HCT116 (cell line): ENCODE measurements around the gene RAB40C. TPM values are rescaled to one million over a fixed set of nuclear protein-coding genes. Genes with fewer than 3 reads are reported as not detected.

Experiments used
- ATAC-seq: fragments of 200-7000 bp; cut with Tn5 transposase; 2 replicates; pipeline ENCODE4 v1.9.1; 2020; ENCODE audit warnings: mild to moderate bottlenecking, moderate library complexity
- BruUV-seq: library from RNA; stranded (reverse); fragments of 400-500 nt; replicated peaks from 2 replicates; lab custom pipeline; 2021; lab: Mats Ljungman, UMichigan
- CTCF ChIA-PET: fragments of 300-600 bp; sonication (Branson Sonifier 250); formaldehyde crosslinking; loops from one replicate; lab custom pipeline; 2021; ENCODE audit warnings: antibody characterized with exemption; lab: Charles Lee
- POLR2A ChIA-PET: fragments of 300-600, 350-600 bp; sonication (Branson Sonifier 250); formaldehyde crosslinking; loops from one replicate; lab custom pipeline; 2021; ENCODE audit warnings: antibody characterized with exemption; lab: Charles Lee
- RAD21 ChIA-PET, 2 experiments: fragments of 300-600 bp; sonication (Branson Sonifier 250); formaldehyde crosslinking; loops; one replicate each; lab custom pipeline; 2023; ENCODE audit warnings: low total read pairs in 2 of 2; ENCODE audit not compliant: uncharacterized antibody in 2 of 2, unreplicated experiment in 2 of 2, low non-redundant PET in 1 of 2; lab: Charles Lee
- DNase-seq: peaks from one replicate; pipeline ENCODE4 v3.0.0-alpha.2; 2010; ENCODE audit warnings: low read depth, low spot score
- H2AFZ ChIP-seq: fragments of 200-600 bp; shearing (Covaris generic), sonication (generic); 2 replicates; pipeline ENCODE4 v1.6.1; 2017; ENCODE audit warnings: low read depth, mixed run types, mixed read lengths, antibody characterized with exemption, low read length; ENCODE audit not compliant: poor library complexity, severe bottlenecking
- H3K27ac ChIP-seq: 2 replicates; pipeline ENCODE4 v1.5.1; 2012; ENCODE audit warnings: low read depth, low read length
- H3K27me3 ChIP-seq: fragments of 200-600 bp; sonication (generic); 2 replicates; pipeline ENCODE4 v1.6.1; 2016; ENCODE audit warnings: mixed run types, low read length, mixed read lengths; ENCODE audit not compliant: insufficient read depth
- H3K36me3 ChIP-seq, 2 experiments: fragments of 200-500 bp in 1 of 2; fragments of 200-600 bp in 1 of 2; sonication (Bioruptor generic) in 1 of 2; sonication (generic) in 1 of 2; 2 replicates each; pipeline versions ENCODE4 v1.5.1 to v1.6.1; 2014 to 2016; ENCODE audit warnings: low read length in 2 of 2, inconsistent platforms in 1 of 2, mixed read lengths in 1 of 2, mixed run types in 1 of 2; ENCODE audit not compliant: insufficient read depth in 2 of 2, control insufficient read depth in 1 of 2
- H3K4me1 ChIP-seq, 2 experiments: fragments of 200-600 bp in 1 of 2; sonication (generic) in 1 of 2; 2 replicates each; pipeline versions ENCODE4 v1.5.1 to v1.6.1; 2012 to 2017; ENCODE audit warnings: low read length in 2 of 2, inconsistent platforms in 1 of 2, mild to moderate bottlenecking in 1 of 2, mixed read lengths in 1 of 2, mixed run types in 1 of 2, moderate library complexity in 1 of 2; ENCODE audit not compliant: insufficient read depth in 2 of 2, control insufficient read depth in 1 of 2
- H3K4me2 ChIP-seq: fragments of 200-600 bp; sonication (generic); 2 replicates; pipeline ENCODE4 v1.6.1; 2017; ENCODE audit warnings: mixed run types, low read length, mixed read lengths
- H3K4me3 ChIP-seq, 2 experiments: fragments of 200-600 bp in 1 of 2; sonication (generic) in 1 of 2; replicated peaks in 1 of 2; 2 replicates each; pipeline ENCODE4 v1.5.1; 2011 to 2016; ENCODE audit warnings: low read length in 2 of 2, control low read depth in 1 of 2, low read depth in 1 of 2, mild to moderate bottlenecking in 1 of 2, mixed read lengths in 1 of 2, mixed run types in 1 of 2
- H3K79me2 ChIP-seq: fragments of 200-600 bp; sonication (generic); 2 replicates; pipeline ENCODE4 v1.6.1; 2017; ENCODE audit warnings: mild to moderate bottlenecking, mixed run types, low read length, moderate library complexity, mixed read lengths; ENCODE audit not compliant: insufficient read depth
- H3K9ac ChIP-seq: fragments of 200-600 bp; sonication (generic); 2 replicates; pipeline ENCODE4 v1.6.1; 2016; ENCODE audit warnings: low read length, mixed read lengths
- H3K9me2 ChIP-seq: fragments of 200-600 bp; sonication (generic), shearing (Covaris generic); 2 replicates; pipeline ENCODE4 v1.6.1; 2017; ENCODE audit warnings: mixed run types, mild to moderate bottlenecking, moderate library complexity; ENCODE audit not compliant: insufficient read depth
- H3K9me3 ChIP-seq, 2 experiments: fragments of 200-500 bp in 1 of 2; fragments of 200-600 bp in 1 of 2; sonication (Bioruptor generic) in 1 of 2; sonication (generic) in 1 of 2; 2 replicates each; pipeline ENCODE4 v1.6.1; 2014 to 2017; ENCODE audit warnings: low read length in 2 of 2, mixed read lengths in 2 of 2, inconsistent platforms in 1 of 2, low read depth in 1 of 2, mild to moderate bottlenecking in 1 of 2, mixed run types in 1 of 2, moderate library complexity in 1 of 2; ENCODE audit not compliant: control insufficient read depth in 1 of 2, insufficient read depth in 1 of 2
- H4K20me1 ChIP-seq: fragments of 200-600 bp; sonication (generic), shearing (Covaris generic); 2 replicates; pipeline ENCODE4 v1.6.1; 2017; ENCODE audit warnings: mixed run types, mild to moderate bottlenecking, moderate library complexity; ENCODE audit not compliant: insufficient read depth
- ATF3 ChIP-seq: IDR thresholded peaks from 2 replicates; pipeline ENCODE4 v1.6.1; 2012
- CBX3 ChIP-seq: IDR thresholded peaks from 2 replicates; pipeline ENCODE4 v1.6.1; 2012; ENCODE audit warnings: low read depth
- CEBPB ChIP-seq: IDR thresholded peaks from 2 replicates; pipeline ENCODE4 v1.6.1; 2012; ENCODE audit warnings: low read depth
- ELF1 ChIP-seq: IDR thresholded peaks from 2 replicates; pipeline ENCODE4 v1.6.1; 2012; ENCODE audit warnings: low read depth, borderline replicate concordance
- EZH2 ChIP-seq: fragments of 200-600 bp; sonication (generic); IDR thresholded peaks from 2 replicates; pipeline ENCODE4 v1.6.1; 2017; ENCODE audit warnings: antibody characterized with exemption, mixed run types
- EZH2phosphoT487 ChIP-seq: fragments of 200-600 bp; IDR thresholded peaks from 2 replicates; pipeline ENCODE4 v1.6.1; 2018; ENCODE audit warnings: antibody characterized with exemption, borderline replicate concordance
- FOSL1 ChIP-seq: IDR thresholded peaks from 2 replicates; pipeline ENCODE4 v1.6.1; 2012; ENCODE audit warnings: low read depth
- JUND ChIP-seq: IDR thresholded peaks from 2 replicates; pipeline ENCODE4 v1.6.1; 2012
- MAX ChIP-seq: IDR thresholded peaks from 2 replicates; pipeline ENCODE4 v1.6.1; 2012
- POLR2AphosphoS5 ChIP-seq: IDR thresholded peaks from 2 replicates; pipeline ENCODE4 v1.6.1; 2011; ENCODE audit warnings: mild to moderate bottlenecking, low read depth, low read length, moderate library complexity
- REST ChIP-seq: IDR thresholded peaks from 2 replicates; pipeline ENCODE4 v1.6.1; 2012; ENCODE audit warnings: low read depth
- SIN3A ChIP-seq: IDR thresholded peaks from 2 replicates; pipeline ENCODE4 v1.6.1; 2012; ENCODE audit warnings: low read depth
- SP1 ChIP-seq: IDR thresholded peaks from 2 replicates; pipeline ENCODE4 v1.6.1; 2012; ENCODE audit warnings: low read depth
- SRF ChIP-seq: IDR thresholded peaks from 2 replicates; pipeline ENCODE4 v1.6.1; 2012; ENCODE audit warnings: low read depth
- TCF7L2 ChIP-seq: IDR thresholded peaks from 2 replicates; pipeline ENCODE4 v1.7.0; 2011; ENCODE audit warnings: borderline replicate concordance, inconsistent platforms; ENCODE audit not compliant: insufficient read depth, insufficient read length; ENCODE audit errors: extremely low read depth
- YY1 ChIP-seq: IDR thresholded peaks from 2 replicates; pipeline ENCODE4 v1.6.1; 2011; ENCODE audit warnings: low read length, low read depth, moderate library complexity, mild to moderate bottlenecking; ENCODE audit not compliant: insufficient replicate concordance; ENCODE audit errors: extremely low read depth
- ZNF274 ChIP-seq: fragments of 200-500 bp; sonication (Bioruptor generic); IDR thresholded peaks from 2 replicates; pipeline ENCODE4 v1.6.1; 2014; ENCODE audit warnings: mild to moderate bottlenecking, low read depth, low read length, inconsistent platforms
- intact Hi-C: fragments of 100-400 bp; cut with micrococcal nuclease; formaldehyde crosslinking; loops from 2 replicates; pipeline ENCODE4 v1.10.0; 2022
- total RNA-seq: library from RNA; stranded (reverse); gene quantifications from one replicate; pipeline ENCODE4 v1.2.1, GENCODE V29; 2021; ENCODE audit not compliant: unreplicated experiment

RAB40C gene
- total RNA-seq, 1 experiment from 2014 or later: 14.1 TPM

GRCh38 chr16:673399-673991 lies 83.6 kb downstream of the RAB40C start:
- ChIA-PET CTCF (no interaction called here), POLR2A (no interaction called here)
- no peak overlapping the region for H3K27ac ChIP-seq
- no peak overlapping the region for H3K4me3 ChIP-seq
- peaks cover 0 to 4% of the 10 kb centered on the region in 2 experiments; a peak in 1 of 4 replicates for H3K36me3 ChIP-seq
- BruUV-seq: TSS peak; percentile 21
- peaks cover 0 to 5% of the 10 kb centered on the region in 2 experiments; a peak in 1 of 4 replicates for H3K4me1 ChIP-seq
- no peaks in the 10 kb centered on the region for H3K27me3 ChIP-seq
- ATAC-seq: no peak
- no peaks in the 10 kb centered on the region for H3K9me2 ChIP-seq
- H3K9me3 ChIP-seq: no peaks in the 10 kb centered on the region
- no peak overlapping the region for H3K9ac ChIP-seq
- H3K79me2 ChIP-seq: peaks cover 21% of the 10 kb centered on the region
- H3K4me2 ChIP-seq: no peak overlapping the region
- no peak for TF ChIP-seq YY1
- TF ChIP-seq TCF7L2: no peak
- no peak for TF ChIP-seq EZH2
- no peak for TF ChIP-seq POLR2AphosphoS5
- TF ChIP-seq SP1: no peak
- no peak for TF ChIP-seq ATF3
- TF ChIP-seq SRF: no peak
- TF ChIP-seq EZH2phosphoT487: no peak
- no peak for TF ChIP-seq ELF1
- no peak for TF ChIP-seq MAX
- no peak for TF ChIP-seq REST
- TF ChIP-seq CBX3: no peak
- no peak for TF ChIP-seq FOSL1
- no peak for TF ChIP-seq CEBPB
- no peak for TF ChIP-seq JUND
- no peak for TF ChIP-seq ZNF274
- TF ChIP-seq SIN3A: no peak
- TF ChIP-seq, all 23 proteins: peak for 0
- no peak for DNase-seq
- RAD21 ChIA-PET: no interaction called here
- no peak overlapping the region for H2AFZ ChIP-seq
- intact Hi-C loops: no loop called here
- H4K20me1 ChIP-seq: no peaks in the 10 kb centered on the region
